ENCODE results near the gene PARD3. TPM values are rescaled to one million over a fixed set of nuclear protein-coding genes. Genes with fewer than 3 reads are reported as not detected.

PARD3 gene
- total RNA-seq, 6 experiments from 2014 or later: 19.1 to 27.8 (median 22.0) TPM

GRCh38 chr10:34180749-34181148 lies 634.3 kb downstream of the PARD3 start:
- 80% methylated on average over 2 of the region's 2 CpGs for WGBS (ENCODE audit: insufficient coverage, low coverage, low lambda C conversion rate, missing lambda C conversion rate)
- no peak overlapping the region for H3K27ac ChIP-seq
- no peak for ATAC-seq
- no peaks in the 10 kb centered on the region for H3K36me3 ChIP-seq
- intact Hi-C loops (cut with DNase I): no loop called here
- TF ChIP-seq POLR2A (IDR thresholded peaks at IDR 0.05) (no peak), CTCF (IDR thresholded peaks at IDR 0.05) (no peak)
- H3K4me1 ChIP-seq: peaks cover 0 to 14% (median 5%) of the 10 kb centered on the region in 4 donors
- no peak overlapping the region for H3K4me3 ChIP-seq
- H3K9me3 ChIP-seq: no peaks in the 10 kb centered on the region
- DNase-seq: no peak
- no peaks in the 10 kb centered on the region for H3K27me3 ChIP-seq

- no peaks in the 10 kb centered on the region for H3K27me3 ChIP-seq
- H3K36me3 ChIP-seq: no peaks in the 10 kb centered on the region
- DNase-seq (no peak), ATAC-seq (no peak)
- WGBS (ENCODE audit: insufficient coverage, low coverage, low lambda C conversion rate, missing lambda C conversion rate): 60% methylated on average over 3 of the region's 3 CpGs
- peaks cover 0 to under 1% (median 0%) of the 10 kb centered on the region in 4 donors for H3K4me1 ChIP-seq
- TF ChIP-seq CTCF (IDR thresholded peaks at IDR 0.05): no peak
- TF ChIP-seq POLR2A (IDR thresholded peaks at IDR 0.05): no peak
- no peaks in the 10 kb centered on the region for H3K9me3 ChIP-seq
- H3K4me3 ChIP-seq: no peak overlapping the region
- H3K27ac ChIP-seq: no peak overlapping the region
- intact Hi-C loops (cut with DNase I): no loop called here
These were observed 635.8 kb downstream of the PARD3 start for GRCh38 chr10:34179280-34179679.

GRCh38 chr10:34178756-34179155 lies 636.3 kb downstream of the PARD3 start:
- Histone ChIP-seq H3K4me1 (no peaks in the 10 kb centered on the region), H3K36me3 (no peaks in the 10 kb centered on the region), H3K9me3 (no peaks in the 10 kb centered on the region), H3K27ac (no peak overlapping the region), H3K27me3 (no peaks in the 10 kb centered on the region), H3K4me3 (no peak overlapping the region)
- 60% methylated on average over 1 of the region's 3 CpGs for WGBS (ENCODE audit: insufficient coverage, low coverage, low lambda C conversion rate, missing lambda C conversion rate)
- TF ChIP-seq POLR2A (IDR thresholded peaks at IDR 0.05) (no peak), CTCF (IDR thresholded peaks at IDR 0.05) (no peak)
- intact Hi-C loops (cut with DNase I): no loop called here
- DNase-seq (no peak), ATAC-seq (no peak)

- 90% methylated on average over 4 of the region's 4 CpGs for WGBS (ENCODE audit: insufficient coverage, low coverage, low lambda C conversion rate, missing lambda C conversion rate)
- H3K27ac ChIP-seq: no peak overlapping the region
- intact Hi-C loops (cut with DNase I): no loop called here
- no peak overlapping the region for H3K4me3 ChIP-seq
- H3K36me3 ChIP-seq: no peaks in the 10 kb centered on the region
- no peaks in the 10 kb centered on the region for H3K4me1 ChIP-seq
- H3K27me3 ChIP-seq: no peaks in the 10 kb centered on the region
- TF ChIP-seq POLR2A (IDR thresholded peaks at IDR 0.05): no peak
- no peaks in the 10 kb centered on the region for H3K9me3 ChIP-seq
- no peak for ATAC-seq
- no peak for DNase-seq
These were observed 636.9 kb downstream of the PARD3 start for GRCh38 chr10:34178196-34178595.

GRCh38 chr10:34177445-34177844 lies 637.7 kb downstream of the PARD3 start:
- intact Hi-C loops (cut with DNase I): no loop called here
- ATAC-seq (no peak), DNase-seq (no peak)
- Histone ChIP-seq H3K27me3 (no peaks in the 10 kb centered on the region), H3K4me3 (no peak overlapping the region), H3K36me3 (no peaks in the 10 kb centered on the region), H3K27ac (no peak overlapping the region), H3K9me3 (no peaks in the 10 kb centered on the region), H3K4me1 (no peaks in the 10 kb centered on the region)
- TF ChIP-seq CTCF (IDR thresholded peaks at IDR 0.05) (no peak), POLR2A (IDR thresholded peaks at IDR 0.05) (no peak)
- WGBS (ENCODE audit: insufficient coverage, low coverage, low lambda C conversion rate, missing lambda C conversion rate): 82% methylated on average over 10 of the region's 11 CpGs
